Common myeloid progenitor, CD34-positive (primary cell): ENCODE measurements around the gene AMFR.

Experiments used
- CTCF ChIA-PET: fragments of 350-600 bp; sonication (Branson Sonifier 250); formaldehyde crosslinking; loops from one replicate; lab custom pipeline; 2021; ENCODE audit warnings: antibody characterized with exemption; lab: Charles Lee
- POLR2A ChIA-PET: fragments of 350-600 bp; sonication (Branson Sonifier 250); formaldehyde crosslinking; loops from one replicate; lab custom pipeline; 2021; ENCODE audit warnings: antibody characterized with exemption; lab: Charles Lee
- DNase-seq, 3 donors: peaks; one replicate each; pipeline versions ENCODE4 v3.0.0 to v3.0.0-alpha.2; 2013
- H3K27ac ChIP-seq, 2 experiments: 1 replicate in 1 of 2; 2 replicates in 1 of 2; pipeline ENCODE4 v1.7.0; 2013; ENCODE audit warnings: inconsistent platforms in 2 of 2, low read length in 2 of 2, mild to moderate bottlenecking in 2 of 2, low read depth in 1 of 2, moderate library complexity in 1 of 2; ENCODE audit not compliant: severe bottlenecking in 2 of 2, insufficient read depth in 1 of 2, poor library complexity in 1 of 2
- H3K27me3 ChIP-seq, 5 experiments: replicated peaks in 2 of 5; 1 replicate in 3 of 5; 2 replicates in 2 of 5; pipeline versions ENCODE4 v1.6.1 to v1.7.0; 2013; ENCODE audit warnings: low read length in 4 of 5, mild to moderate bottlenecking in 2 of 5, moderate library complexity in 2 of 5, inconsistent platforms in 1 of 5; ENCODE audit not compliant: insufficient read depth in 5 of 5, control insufficient read depth in 4 of 5
- H3K36me3 ChIP-seq, 4 experiments: 1 replicate in 2 of 4; 2 replicates in 2 of 4; pipeline versions ENCODE4 v1.6.1 to v1.7.0; 2013; ENCODE audit warnings: low read length in 3 of 4, control low read depth in 1 of 4, mild to moderate bottlenecking in 1 of 4; ENCODE audit not compliant: control insufficient read depth in 4 of 4, insufficient read depth in 4 of 4
- H3K4me1 ChIP-seq, 4 experiments: 1 replicate in 3 of 4; 2 replicates in 1 of 4; pipeline versions ENCODE4 v1.6.1 to v1.7.1; 2013; ENCODE audit warnings: low read length in 3 of 4, mild to moderate bottlenecking in 3 of 4, control low read depth in 1 of 4, inconsistent platforms in 1 of 4, moderate library complexity in 1 of 4; ENCODE audit not compliant: control insufficient read depth in 4 of 4, insufficient read depth in 4 of 4; ENCODE audit errors: control extremely low read depth in 1 of 4
- H3K4me3 ChIP-seq, 7 experiments: 1 replicate in 4 of 7; 2 replicates in 3 of 7; pipeline versions ENCODE4 v1.5.1 to v1.7.0; 2013; ENCODE audit warnings: mild to moderate bottlenecking in 7 of 7, low read length in 6 of 7, moderate library complexity in 6 of 7, inconsistent platforms in 2 of 7, low read depth in 2 of 7, control low read depth in 1 of 7; ENCODE audit not compliant: insufficient read depth in 4 of 7, control insufficient read depth in 1 of 7; ENCODE audit errors: extremely low read depth in 1 of 7
- H3K9me3 ChIP-seq, 5 experiments: 1 replicate in 4 of 5; 2 replicates in 1 of 5; pipeline versions ENCODE4 v1.6.1 to v1.7.1; 2013; ENCODE audit warnings: low read length in 4 of 5, mild to moderate bottlenecking in 2 of 5, inconsistent platforms in 1 of 5, low read depth in 1 of 5, moderate library complexity in 1 of 5; ENCODE audit not compliant: control insufficient read depth in 4 of 5, insufficient read depth in 2 of 5; ENCODE audit errors: control extremely low read depth in 1 of 5
- WGBS: methylation state at CpG from one replicate; pipeline ENCODE4 v1.1.5; 2013; ENCODE audit not compliant: insufficient coverage; 5-methylcytosine and 5-hydroxymethylcytosine counted together

AMFR gene

DNA sequence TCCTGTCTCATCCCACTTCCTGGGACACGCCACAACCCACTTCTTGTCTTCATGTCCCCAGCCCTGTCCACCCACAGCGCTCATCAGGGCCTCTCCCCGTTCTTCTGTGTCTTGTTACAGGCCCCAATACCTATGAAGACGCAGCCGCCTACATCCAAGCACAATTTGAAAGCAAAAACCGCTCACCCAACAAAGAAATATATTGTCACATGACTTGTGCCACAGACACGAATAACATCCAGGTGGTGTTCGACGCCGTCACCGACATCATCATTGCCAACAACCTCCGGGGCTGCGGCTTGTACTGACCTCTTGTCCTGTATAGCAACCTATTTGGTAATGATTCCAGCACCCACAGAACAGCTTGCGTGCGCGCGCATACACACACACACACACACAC, 70.6 kb downstream of the AMFR start:
- H3K27ac ChIP-seq: no peak overlapping the region
- 97% methylated on average over 10 of the region's 17 CpGs for WGBS
- DNase-seq: no peak
- peaks cover 5 to 23% (median 12%) of the 10 kb centered on the region in 4 experiments for H3K4me1 ChIP-seq
- ChIA-PET POLR2A (no interaction called here), CTCF (interaction anchor here (1.2 kb wide), 1 partner anchor 44 kb away, joined by 3 read pairs; no protein-coding TSS in a partner anchor)
- peaks cover 0 to 1% (median 0%) of the 10 kb centered on the region in 5 experiments for H3K27me3 ChIP-seq
- H3K9me3 ChIP-seq: no peaks in the 10 kb centered on the region
- H3K36me3 ChIP-seq: no peaks in the 10 kb centered on the region
- H3K4me3 ChIP-seq: no peak overlapping the region

DNA sequence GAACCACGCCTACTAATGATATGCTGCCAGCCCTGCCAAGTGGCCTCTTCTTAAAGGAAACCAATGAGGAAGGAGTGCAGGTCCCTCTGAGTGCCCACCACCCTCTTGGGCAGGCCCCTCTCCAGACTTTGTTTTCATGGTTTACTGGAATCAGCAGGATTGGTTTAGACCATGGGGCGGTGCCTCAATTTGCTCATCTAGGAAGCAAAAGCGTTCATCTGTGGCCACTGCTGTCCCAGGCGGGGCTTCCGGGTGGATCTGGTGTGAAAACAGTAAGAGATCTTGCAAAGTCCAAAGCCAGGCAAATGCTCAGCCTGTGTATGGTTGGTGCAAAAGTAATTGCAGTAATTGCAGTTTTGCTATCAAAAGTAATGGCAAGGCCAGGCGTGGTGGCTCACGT, 71.3 kb downstream of the AMFR start:
- ChIA-PET POLR2A (no interaction called here), CTCF (interaction anchor here (1.2 kb wide), 1 partner anchor 43 kb away, joined by 3 read pairs; no protein-coding TSS in a partner anchor)
- Histone ChIP-seq H3K9me3 (no peaks in the 10 kb centered on the region), H3K36me3 (no peaks in the 10 kb centered on the region), H3K27me3 (peaks cover 0 to 1% (median 0%) of the 10 kb centered on the region in 5 experiments), H3K27ac (no peak overlapping the region), H3K4me1 (peaks cover 5 to 19% (median 12%) of the 10 kb centered on the region in 4 experiments), H3K4me3 (no peak overlapping the region)
- 96% methylated on average over 6 of the region's 7 CpGs for WGBS
- DNase-seq: no peak

DNA sequence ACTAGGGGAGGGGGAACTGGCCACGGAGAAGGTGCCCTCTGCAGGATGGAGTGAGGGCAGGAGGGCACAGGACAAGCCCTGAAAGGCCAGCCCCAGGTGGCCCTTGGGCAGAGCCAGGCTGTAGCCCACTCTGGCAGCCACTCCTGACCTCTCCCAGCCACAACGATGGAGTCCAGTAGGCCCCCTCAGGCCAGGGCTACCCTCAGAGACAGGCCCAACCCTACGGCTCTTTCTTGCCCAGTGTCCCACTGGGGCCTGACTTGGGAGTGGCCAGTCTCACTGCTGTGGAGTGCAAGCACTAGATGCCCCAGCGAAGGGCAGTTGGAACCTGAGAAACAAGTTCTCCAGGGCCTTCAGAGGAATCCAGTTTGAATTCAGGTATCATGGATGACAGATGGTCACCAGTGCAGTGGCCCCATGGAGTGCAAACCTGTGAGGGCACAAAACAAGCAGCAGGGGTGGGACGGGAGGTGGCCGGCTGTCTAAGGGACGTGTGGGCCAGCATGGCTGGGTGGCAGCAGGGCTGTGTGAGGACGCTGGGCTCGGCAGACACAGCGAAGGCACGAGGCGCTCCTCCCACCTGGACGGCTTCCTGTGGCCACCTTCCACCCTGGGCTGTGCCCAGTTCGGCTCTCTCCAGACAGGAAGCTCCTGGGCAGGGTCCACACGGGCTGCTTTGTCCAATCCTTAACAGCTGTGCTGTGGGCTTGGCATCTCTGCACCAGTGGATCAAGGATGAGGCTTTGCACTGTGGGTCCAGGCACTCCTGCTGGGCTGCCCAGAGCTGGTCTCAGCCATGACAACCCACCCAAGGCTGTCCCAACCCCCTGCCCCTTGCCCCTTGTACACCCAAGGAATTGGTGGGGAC, 72.1 kb downstream of the AMFR start:
- H3K36me3 ChIP-seq: no peaks in the 10 kb centered on the region
- WGBS: 97% methylated on average over 15 of the region's 15 CpGs
- H3K4me1 ChIP-seq: peaks cover 5 to 19% (median 12%) of the 10 kb centered on the region in 4 experiments
- POLR2A ChIA-PET: no interaction called here
- CTCF ChIA-PET: no interaction called here
- H3K27me3 ChIP-seq: peaks cover 0 to 1% (median 0%) of the 10 kb centered on the region in 5 experiments
- DNase-seq: no peak
- no peak overlapping the region for H3K27ac ChIP-seq
- no peaks in the 10 kb centered on the region for H3K9me3 ChIP-seq
- no peak overlapping the region for H3K4me3 ChIP-seq

DNA sequence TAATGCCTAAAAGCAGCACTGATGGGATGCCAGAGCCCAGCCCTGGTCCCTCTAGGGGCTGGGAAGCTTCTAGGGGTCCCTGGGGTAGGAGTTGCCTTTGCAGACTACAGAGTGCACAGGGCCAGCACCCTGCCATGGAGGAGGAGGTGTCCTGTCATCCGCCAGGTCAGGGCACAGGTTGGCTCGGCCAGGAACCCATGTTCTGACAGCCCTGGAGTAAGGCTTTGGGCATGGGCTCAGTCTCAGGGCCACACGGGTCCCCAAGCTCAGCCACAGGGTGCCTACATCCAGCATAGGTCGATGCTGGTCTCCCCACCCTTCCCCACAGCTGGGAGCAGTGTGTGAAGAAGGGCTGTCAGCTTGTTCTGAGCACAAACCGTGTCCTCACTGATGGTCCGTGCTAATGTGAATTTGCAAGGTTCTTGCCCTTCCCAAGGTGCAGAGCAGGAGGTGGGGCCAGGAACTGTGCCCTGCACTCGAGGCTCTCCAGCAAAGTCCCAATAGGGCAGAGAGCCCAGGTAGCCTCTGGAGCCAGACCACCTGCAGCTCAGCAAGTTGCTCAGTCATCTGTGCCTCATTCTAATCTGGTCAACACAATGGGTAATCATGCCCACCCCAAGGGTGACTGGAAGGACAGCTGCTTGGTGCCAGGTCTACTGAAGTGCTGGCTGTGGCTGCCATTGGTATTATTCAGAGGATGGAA, 72.8 kb downstream of the AMFR start:
- Histone ChIP-seq H3K36me3 (no peaks in the 10 kb centered on the region), H3K4me3 (no peak overlapping the region), H3K27me3 (peaks cover 0 to 1% (median 0%) of the 10 kb centered on the region in 5 experiments), H3K27ac (no peak overlapping the region), H3K4me1 (peaks cover 5 to 15% (median 10%) of the 10 kb centered on the region in 4 experiments), H3K9me3 (no peaks in the 10 kb centered on the region)
- WGBS: 94% methylated on average over 7 of the region's 7 CpGs
- POLR2A ChIA-PET: no interaction called here
- DNase-seq: no peak
- CTCF ChIA-PET: no interaction called here

DNA sequence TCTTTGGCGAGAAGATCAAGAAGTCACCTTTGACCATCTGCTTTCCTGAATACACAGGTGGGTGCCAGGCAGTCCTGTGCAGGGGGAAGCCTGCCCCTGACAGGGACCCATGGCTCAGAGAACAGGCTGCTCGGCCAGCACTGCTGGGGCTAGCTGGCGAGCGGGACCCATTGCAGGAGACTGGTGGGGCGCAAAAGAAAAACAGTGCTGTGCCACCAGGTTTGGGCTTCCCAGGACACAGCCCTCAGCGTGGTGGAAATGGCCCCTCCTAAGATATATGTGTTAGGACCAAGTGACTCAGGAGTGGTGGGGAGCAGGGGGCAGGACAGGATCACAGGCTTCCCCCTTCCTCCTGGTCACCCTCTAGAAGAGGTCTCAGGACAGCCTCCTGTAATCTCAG, 73.9 kb downstream of the AMFR start:
- CTCF ChIA-PET: no interaction called here
- POLR2A ChIA-PET: no interaction called here
- no peak for DNase-seq
- no peak overlapping the region for H3K4me3 ChIP-seq
- peaks cover 0 to 1% (median 0%) of the 10 kb centered on the region in 5 experiments for H3K27me3 ChIP-seq
- no peaks in the 10 kb centered on the region for H3K36me3 ChIP-seq
- H3K27ac ChIP-seq: no peak overlapping the region
- WGBS: 98% methylated on average over 6 of the region's 6 CpGs
- no peaks in the 10 kb centered on the region for H3K9me3 ChIP-seq
- peaks cover 0 to 6% (median 5%) of the 10 kb centered on the region in 4 experiments for H3K4me1 ChIP-seq

DNA sequence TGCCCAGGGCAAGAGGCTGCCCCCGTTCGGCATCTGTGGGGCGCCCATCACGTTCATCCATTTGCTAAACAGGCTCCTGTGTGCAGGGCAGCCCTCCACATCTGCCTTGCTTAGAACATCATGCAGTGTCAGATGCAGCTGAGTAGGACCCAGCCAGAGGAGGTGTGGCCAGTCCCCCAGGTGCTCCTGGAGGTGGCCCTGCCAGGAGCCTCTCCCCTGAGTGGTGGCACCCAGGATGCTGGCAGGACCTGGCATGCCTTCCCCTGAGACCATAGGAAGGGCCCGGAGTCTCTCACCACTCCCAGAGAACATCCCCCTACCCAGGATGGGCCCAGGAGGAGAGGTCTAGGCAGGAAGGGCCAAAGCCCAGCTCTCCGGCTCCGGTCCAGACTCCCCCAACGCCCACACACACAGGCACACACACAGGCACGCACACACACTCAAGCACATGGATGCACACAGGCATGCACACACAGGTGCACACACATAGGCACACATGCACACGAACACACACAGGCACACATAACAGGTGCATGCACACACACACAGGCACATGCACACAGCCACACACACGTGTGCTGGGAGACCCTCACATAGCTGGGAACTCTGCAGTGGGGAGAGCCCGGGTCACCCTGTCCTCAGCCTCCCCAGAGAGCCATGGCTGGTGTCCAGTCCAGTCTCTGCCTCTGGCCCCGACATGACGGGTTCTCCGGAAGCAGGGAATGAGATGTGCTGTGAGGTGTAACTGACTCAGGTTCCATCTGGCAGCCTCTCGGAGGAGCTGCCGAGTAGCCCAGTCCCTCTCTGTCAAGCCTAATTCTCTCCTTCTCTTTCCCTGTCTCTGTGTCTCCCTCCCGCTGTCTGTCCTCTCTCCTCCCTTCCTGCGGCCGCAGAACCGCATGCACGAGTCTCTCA, 74.6 kb downstream of the AMFR start:
- POLR2A ChIA-PET: no interaction called here
- no peak overlapping the region for H3K27ac ChIP-seq
- H3K4me1 ChIP-seq: no peaks in the 10 kb centered on the region
- DNase-seq: no peak
- no peaks in the 10 kb centered on the region for H3K9me3 ChIP-seq
- H3K36me3 ChIP-seq: no peaks in the 10 kb centered on the region
- CTCF ChIA-PET: no interaction called here
- WGBS: 92% methylated on average over 18 of the region's 22 CpGs
- no peak overlapping the region for H3K4me3 ChIP-seq
- H3K27me3 ChIP-seq: peaks cover 0 to 1% (median 0%) of the 10 kb centered on the region in 5 experiments
